ENCODE measurements around the gene PDGFRB.

Gene PDGFRB

GRCh38 chr5:150082374-150082773 lies 73.3 kb downstream of the PDGFRB start:
- no peak for DNase-seq (ENCODE audit: low read depth in 2 of 2)

- DNase-seq (ENCODE audit: low read depth in 2 of 2) = no peak
Measured at GRCh38 chr5:150081541-150082283, 73.9 kb downstream of the PDGFRB start.

- DNase-seq (ENCODE audit: low read depth in 2 of 2) = no peak
Measured at GRCh38 chr5:150080696-150081435, 74.8 kb downstream of the PDGFRB start.

- DNase-seq (ENCODE audit: low read depth in 2 of 2) = no peak
Measured at GRCh38 chr5:150079909-150080461, 75.7 kb downstream of the PDGFRB start.

- DNase-seq (ENCODE audit: low read depth in 2 of 2) = no peak
Measured at GRCh38 chr5:150078802-150079689, 76.6 kb downstream of the PDGFRB start.

- no peak for DNase-seq (ENCODE audit: low read depth in 2 of 2)
Measured at GRCh38 chr5:150077996-150078801, 77.4 kb downstream of the PDGFRB start.

- no peak for DNase-seq (ENCODE audit: low read depth in 2 of 2)
Measured at GRCh38 chr5:150077060-150077459, 78.6 kb downstream of the PDGFRB start.

GRCh38 chr5:150075806-150076205 lies 79.8 kb downstream of the PDGFRB start:
- DNase-seq (ENCODE audit: low read depth in 2 of 2) = no peak

GRCh38 chr5:150075233-150075632 lies 80.4 kb downstream of the PDGFRB start:
- no peak for DNase-seq (ENCODE audit: low read depth in 2 of 2)

- no peak for DNase-seq (ENCODE audit: low read depth in 2 of 2)
Measured at GRCh38 chr5:150073677-150074076, 82.0 kb downstream of the PDGFRB start.

- DNase-seq (ENCODE audit: low read depth in 2 of 2) = no peak
Measured at GRCh38 chr5:150073086-150073625, 82.5 kb downstream of the PDGFRB start.

- DNase-seq (ENCODE audit: low read depth in 2 of 2) = no peak
Measured at GRCh38 chr5:150070821-150071220, 84.8 kb downstream of the PDGFRB start.

GRCh38 chr5:150069672-150070627 lies 85.7 kb downstream of the PDGFRB start:
- no peak for DNase-seq (ENCODE audit: low read depth in 2 of 2)

GRCh38 chr5:150068961-150069645 lies 86.5 kb downstream of the PDGFRB start:
- no peak for DNase-seq (ENCODE audit: low read depth in 2 of 2)

GRCh38 chr5:150068472-150068871 lies 87.2 kb downstream of the PDGFRB start:
- no peak for DNase-seq (ENCODE audit: low read depth in 2 of 2)

- no peak for DNase-seq (ENCODE audit: low read depth in 2 of 2)
Measured at GRCh38 chr5:150068071-150068470, 87.6 kb downstream of the PDGFRB start.

GRCh38 chr5:150067405-150067960 lies 88.2 kb downstream of the PDGFRB start:
- no peak for DNase-seq (ENCODE audit: low read depth in 2 of 2)

GRCh38 chr5:150066901-150067396 lies 88.7 kb downstream of the PDGFRB start:
- peak in 1 of 2 experiments; percentile 12 for DNase-seq (ENCODE audit: low read depth in 2 of 2)

Measured in fibroblast of skin of left quadriceps (primary cell).